NCI-H446 treated with DMSO at 0.1 percent for 48 hours (cell line): ENCODE results near the gene ACO2.
"Not testable (repeated sequence)": the region's sequence is repeated elsewhere in the genome, so short reads cannot be mapped to it uniquely, and the experiment has no call there.

Experiments
- DNase-seq: peaks from one replicate; lab custom pipeline; 2025; lab: John Stamatoyannopoulos, UW

Gene ACO2

GRCh38 chr22:41543854-41544670, 75.1 kb downstream of the ACO2 start, which contains the start of gene POLR3H:
Gene POLR3H (minus strand): TSS chr22:41544470. CDS start chr22:41544101, 369 bp downstream.
- peak; percentile 94 for DNase-seq

- no peak for DNase-seq
Measured at GRCh38 chr22:41544671-41545476, 76.0 kb downstream of the ACO2 start.

GRCh38 chr22:41548830-41549211, 79.9 kb downstream of the ACO2 start:
- DNase-seq, result no peak

- no peak for DNase-seq
Measured at GRCh38 chr22:41550952-41551491, 82.1 kb downstream of the ACO2 start.

GRCh38 chr22:41551877-41552582, 83.1 kb downstream of the ACO2 start:
- DNase-seq, result no peak

- DNase-seq, result peak; percentile 48
Measured at GRCh38 chr22:41555325-41555982, 86.5 kb downstream of the ACO2 start.

GRCh38 chr22:41556561-41556960, 87.6 kb downstream of the ACO2 start:
- DNase-seq, result no peak

- peak; percentile 55 for DNase-seq
Measured at GRCh38 chr22:41557401-41558240, 88.7 kb downstream of the ACO2 start.

- not testable (repeated sequence) for DNase-seq
Measured at GRCh38 chr22:41558241-41558630, 89.3 kb downstream of the ACO2 start.

GRCh38 chr22:41560095-41560471, 91.2 kb downstream of the ACO2 start:
- DNase-seq, result no peak

- DNase-seq, result no peak
Measured at GRCh38 chr22:41561335-41561734, 92.4 kb downstream of the ACO2 start.

- DNase-seq, result no peak
Measured at GRCh38 chr22:41561788-41562187, 92.9 kb downstream of the ACO2 start.

- no peak for DNase-seq
Measured at GRCh38 chr22:41562461-41562860, 93.5 kb downstream of the ACO2 start.

- no peak for DNase-seq
Measured at GRCh38 chr22:41563051-41563711, 94.3 kb downstream of the ACO2 start.

- DNase-seq, result no peak
Measured at GRCh38 chr22:41564563-41564962, 95.6 kb downstream of the ACO2 start.

GRCh38 chr22:41565403-41566054, 96.6 kb downstream of the ACO2 start:
- DNase-seq, result peak; percentile 48

- DNase-seq, result no peak
Measured at GRCh38 chr22:41567512-41567768, 98.5 kb downstream of the ACO2 start.

- DNase-seq, result no peak
Measured at GRCh38 chr22:41568811-41569210, 99.9 kb downstream of the ACO2 start.

- DNase-seq, result no peak
Measured at GRCh38 chr22:41570221-41570620, 101.3 kb downstream of the ACO2 start.

- DNase-seq, result no peak
Measured at GRCh38 chr22:41571786-41572185, 102.9 kb downstream of the ACO2 start.
